Stimulated activated CD8-positive, alpha-beta memory T cell treated with anti-CD3 and anti-CD28 coated beads, Interleukin-7, amount 100 ng/mL, for 4 hours (primary cell): ENCODE measurements around the gene ATOH8.

Experiments
- DNase-seq, 2 donors: peaks; one replicate each; pipeline ENCODE4 v3.0.0-alpha.2; 2020; ENCODE audit warnings: low read depth in 2 of 2

The ATOH8 gene

GRCh38 chr2:85786444-85786843 is 32.7 kb downstream of the ATOH8 start:
- no peak for DNase-seq

GRCh38 chr2:85786865-85787264 is 33.1 kb downstream of the ATOH8 start:
- DNase-seq, result no peak

GRCh38 chr2:85787282-85787980 is 33.6 kb downstream of the ATOH8 start:
- no peak for DNase-seq

GRCh38 chr2:85787981-85788340 is 34.2 kb downstream of the ATOH8 start:
- no peak for DNase-seq

- no peak for DNase-seq
These were observed 34.8 kb downstream of the ATOH8 start for GRCh38 chr2:85788603-85789002.

GRCh38 chr2:85789271-85789670 is 35.5 kb downstream of the ATOH8 start:
- DNase-seq, result no peak

GRCh38 chr2:85790032-85790431 is 36.2 kb downstream of the ATOH8 start:
- DNase-seq, result no peak

- DNase-seq, result no peak
These were observed 36.9 kb downstream of the ATOH8 start for GRCh38 chr2:85790499-85791188.

- no peak for DNase-seq
These were observed 38.1 kb downstream of the ATOH8 start for GRCh38 chr2:85791704-85792565.

GRCh38 chr2:85792783-85793441 is 39.1 kb downstream of the ATOH8 start:
- DNase-seq, result no peak

- DNase-seq, result no peak
These were observed 39.8 kb downstream of the ATOH8 start for GRCh38 chr2:85793584-85793983.

GRCh38 chr2:85794038-85794441 is 40.2 kb downstream of the ATOH8 start:
- no peak for DNase-seq

GRCh38 chr2:85794491-85795121 is 40.8 kb downstream of the ATOH8 start:
- DNase-seq, result no peak

- no peak for DNase-seq
These were observed 41.7 kb downstream of the ATOH8 start for GRCh38 chr2:85795331-85796045.

GRCh38 chr2:85796046-85796340 is 42.2 kb downstream of the ATOH8 start:
- DNase-seq, result no peak

GRCh38 chr2:85796341-85797262 is 42.8 kb downstream of the ATOH8 start:
- DNase-seq, result no peak

- DNase-seq, result no peak
These were observed 43.5 kb downstream of the ATOH8 start for GRCh38 chr2:85797263-85797660.

GRCh38 chr2:85797921-85798320 is 44.1 kb downstream of the ATOH8 start:
- no peak for DNase-seq

GRCh38 chr2:85799215-85799956 is 45.6 kb downstream of the ATOH8 start:
- no peak for DNase-seq
